ENCODE results near the gene PTGES.
"Not testable (repeated sequence)": the region's sequence is repeated elsewhere in the genome, so short reads cannot be mapped to it uniquely, and the experiment has no call there.

The PTGES gene

GRCh38 chr9:129752900-129753729, at the start of gene PTGES:
Gene PTGES, minus strand, starts transcription at chr9:129753042. Its CDS starts 30 bp downstream, at chr9:129753012.
- DNase-seq: peak; percentile 76

- no peak for DNase-seq
Observed at GRCh38 chr9:129801504-129801903, 48.7 kb upstream of the PTGES start.

- DNase-seq: no peak
Observed at GRCh38 chr9:129798973-129799372, 46.1 kb upstream of the PTGES start.

- DNase-seq: not testable (repeated sequence)
Observed at GRCh38 chr9:129796029-129796428, 43.2 kb upstream of the PTGES start.

GRCh38 chr9:129794549-129794948, 41.7 kb upstream of the PTGES start:
- no peak for DNase-seq

GRCh38 chr9:129786481-129786880, 33.6 kb upstream of the PTGES start:
- DNase-seq: no peak

GRCh38 chr9:129785866-129786265, 33.0 kb upstream of the PTGES start:
- no peak for DNase-seq

- not testable (repeated sequence) for DNase-seq
Observed at GRCh38 chr9:129784970-129785369, 32.1 kb upstream of the PTGES start.

- DNase-seq: peak; percentile 73
Observed at GRCh38 chr9:129783516-129784361, 30.9 kb upstream of the PTGES start.

- DNase-seq: no peak
Observed at GRCh38 chr9:129781981-129782380, 29.1 kb upstream of the PTGES start.

GRCh38 chr9:129781131-129781530, 28.3 kb upstream of the PTGES start:
- DNase-seq: no peak

GRCh38 chr9:129779560-129780190, 26.8 kb upstream of the PTGES start:
- DNase-seq: no peak

- DNase-seq: no peak
Observed at GRCh38 chr9:129778469-129778868, 25.6 kb upstream of the PTGES start.

- peak; percentile 19 for DNase-seq
Observed at GRCh38 chr9:129777769-129778130, 24.9 kb upstream of the PTGES start.

- DNase-seq: peak; percentile 92
Observed at GRCh38 chr9:129776938-129777768, 24.3 kb upstream of the PTGES start.

- DNase-seq: no peak
Observed at GRCh38 chr9:129776566-129776937, 23.7 kb upstream of the PTGES start.

GRCh38 chr9:129776096-129776495, 23.3 kb upstream of the PTGES start:
- not testable (repeated sequence) for DNase-seq

- peak; percentile 24 for DNase-seq
Observed at GRCh38 chr9:129775448-129775798, 22.6 kb upstream of the PTGES start.

GRCh38 chr9:129774791-129775447, 22.1 kb upstream of the PTGES start:
- DNase-seq: no peak

- DNase-seq: peak; percentile 87
Observed at GRCh38 chr9:129773262-129774048, 20.6 kb upstream of the PTGES start.

GRCh38 chr9:129770741-129771140, 17.9 kb upstream of the PTGES start:
- DNase-seq: no peak

Data from CD4-positive, alpha-beta T cell treated with Interleukin-15 for 1 hour (primary cell).